Measurements from ENCODE around the gene DDI1. TPM values are rescaled to one million over a fixed set of nuclear protein-coding genes. Genes with fewer than 3 reads are reported as not detected.

DDI1 gene
- total RNA-seq, 1 donor from 2014 or later: not detected

DNA sequence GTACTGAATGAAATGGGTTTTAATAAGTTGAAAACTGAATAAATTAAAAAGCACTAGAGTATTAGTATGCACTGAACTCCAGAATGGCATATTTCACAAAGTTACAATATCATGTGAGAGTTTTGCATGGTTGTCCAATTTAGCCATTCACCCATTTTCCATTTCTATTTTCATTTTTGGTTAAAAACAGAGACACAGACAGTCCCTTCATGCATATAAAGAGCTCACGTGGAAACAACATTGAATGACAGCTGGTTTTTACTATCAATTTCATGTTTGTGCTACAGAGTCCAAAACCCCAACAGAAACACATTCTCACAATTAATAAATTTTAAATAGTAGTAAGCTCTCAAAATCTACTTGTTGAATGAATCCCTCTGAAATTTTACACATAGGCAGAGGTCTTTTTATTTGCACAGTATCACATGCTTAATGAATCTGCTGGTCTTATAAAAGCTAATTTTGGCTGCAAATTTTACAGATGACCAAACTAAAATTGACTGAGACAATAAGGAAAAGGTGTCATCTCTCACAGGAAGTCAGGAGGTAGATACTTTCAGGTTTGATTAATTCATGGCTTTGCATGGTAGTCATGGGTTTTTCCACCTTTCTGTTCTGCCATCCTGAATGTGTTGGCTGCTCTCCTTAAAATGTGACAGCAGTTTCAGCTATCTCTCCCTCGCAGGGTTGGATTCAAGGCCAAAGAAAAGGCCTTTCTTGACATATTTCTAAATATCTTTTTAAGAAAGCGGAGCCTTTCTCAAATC lies 20.6 kb upstream of the DDI1 start:
- Mint-ChIP-seq H3K4me1 (ENCODE audit: low read depth, unreplicated experiment) (no peaks in the 10 kb centered on the region), H3K36me3 (ENCODE audit: unreplicated experiment) (no peaks in the 10 kb centered on the region), H3K4me3 (ENCODE audit: unreplicated experiment) (no peak overlapping the region), H3K27me3 (ENCODE audit: unreplicated experiment) (no peaks in the 10 kb centered on the region), H3K27ac (ENCODE audit: unreplicated experiment) (no peak overlapping the region), H3K9me3 (ENCODE audit: unreplicated experiment) (no peaks in the 10 kb centered on the region)
- TF ChIP-seq, protein P1, sequence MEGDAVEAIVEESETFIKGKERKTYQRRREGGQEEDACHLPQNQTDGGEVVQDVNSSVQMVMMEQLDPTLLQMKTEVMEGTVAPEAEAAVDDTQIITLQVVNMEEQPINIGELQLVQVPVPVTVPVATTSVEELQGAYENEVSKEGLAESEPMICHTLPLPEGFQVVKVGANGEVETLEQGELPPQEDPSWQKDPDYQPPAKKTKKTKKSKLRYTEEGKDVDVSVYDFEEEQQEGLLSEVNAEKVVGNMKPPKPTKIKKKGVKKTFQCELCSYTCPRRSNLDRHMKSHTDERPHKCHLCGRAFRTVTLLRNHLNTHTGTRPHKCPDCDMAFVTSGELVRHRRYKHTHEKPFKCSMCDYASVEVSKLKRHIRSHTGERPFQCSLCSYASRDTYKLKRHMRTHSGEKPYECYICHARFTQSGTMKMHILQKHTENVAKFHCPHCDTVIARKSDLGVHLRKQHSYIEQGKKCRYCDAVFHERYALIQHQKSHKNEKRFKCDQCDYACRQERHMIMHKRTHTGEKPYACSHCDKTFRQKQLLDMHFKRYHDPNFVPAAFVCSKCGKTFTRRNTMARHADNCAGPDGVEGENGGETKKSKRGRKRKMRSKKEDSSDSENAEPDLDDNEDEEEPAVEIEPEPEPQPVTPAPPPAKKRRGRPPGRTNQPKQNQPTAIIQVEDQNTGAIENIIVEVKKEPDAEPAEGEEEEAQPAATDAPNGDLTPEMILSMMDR (IDR thresholded peaks at IDR 0.05; ENCODE audit: partially characterized antibody, unreplicated experiment): no peak
- DNase-seq: no peak

DNA sequence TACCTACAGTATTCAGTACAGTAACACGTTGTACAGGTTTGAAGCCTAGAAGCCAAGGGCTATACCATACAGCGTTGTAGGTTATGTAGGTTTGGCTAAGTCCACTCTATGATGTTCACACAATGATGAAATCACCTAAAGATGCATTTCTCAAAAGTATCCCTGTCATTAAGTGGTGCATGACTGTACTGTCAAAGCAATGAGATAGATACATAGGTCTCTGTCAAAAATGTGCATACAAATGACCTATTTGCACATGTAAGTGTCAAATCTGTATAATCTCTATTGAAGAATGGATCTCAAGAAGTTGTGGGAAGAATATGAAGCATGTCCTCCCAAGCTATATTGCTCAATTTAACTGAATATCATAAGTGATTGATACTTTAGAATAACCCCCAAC lies 11.9 kb upstream of the DDI1 start:
- Mint-ChIP-seq H3K36me3 (ENCODE audit: unreplicated experiment) (no peaks in the 10 kb centered on the region), H3K27ac (ENCODE audit: unreplicated experiment) (no peak overlapping the region), H3K4me1 (ENCODE audit: low read depth, unreplicated experiment) (peaks cover 3% of the 10 kb centered on the region), H3K9me3 (ENCODE audit: unreplicated experiment) (no peaks in the 10 kb centered on the region), H3K27me3 (ENCODE audit: unreplicated experiment) (no peaks in the 10 kb centered on the region), H3K4me3 (ENCODE audit: unreplicated experiment) (no peak overlapping the region)
- TF ChIP-seq, protein P1 (IDR thresholded peaks at IDR 0.05; ENCODE audit: partially characterized antibody, unreplicated experiment): no peak
- DNase-seq: no peak

DNA sequence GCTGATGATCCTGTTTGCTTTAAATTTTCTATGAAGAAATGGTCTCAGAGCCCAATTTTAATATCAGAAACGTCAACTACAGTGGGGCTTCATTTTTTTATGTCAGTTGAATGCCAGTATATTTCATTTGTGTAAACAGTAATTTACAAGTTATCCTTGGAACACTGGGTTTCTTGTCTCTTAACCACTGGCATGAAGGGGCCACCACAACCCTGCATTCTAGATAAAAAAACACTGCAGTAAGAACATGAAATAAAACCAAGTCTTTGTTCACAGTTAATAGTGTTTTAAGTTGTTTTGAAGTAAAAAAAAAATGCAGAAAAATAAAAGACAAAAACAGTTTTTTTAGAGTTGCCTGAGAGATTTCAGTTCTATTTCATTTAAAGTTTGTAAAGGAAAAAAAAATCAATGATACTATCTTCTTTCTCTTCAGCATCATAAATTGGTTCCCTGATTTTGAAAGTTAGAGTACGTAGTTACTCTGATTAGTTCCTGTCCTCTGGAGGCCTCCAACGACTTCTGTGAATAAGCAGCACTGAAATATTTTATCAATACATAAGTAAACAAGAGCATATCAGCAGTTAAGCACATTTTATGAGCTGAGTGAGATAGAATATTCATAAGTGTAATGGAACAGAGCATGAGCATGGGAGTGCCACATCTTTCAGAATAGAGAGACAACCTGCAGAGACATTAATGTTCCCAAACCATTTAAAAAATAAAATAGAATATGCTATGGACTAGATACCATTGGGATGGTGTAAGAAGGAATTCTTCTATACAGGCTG lies 7.8 kb upstream of the DDI1 start:
- Mint-ChIP-seq H3K27me3 (ENCODE audit: unreplicated experiment) (no peaks in the 10 kb centered on the region), H3K27ac (ENCODE audit: unreplicated experiment) (no peak overlapping the region), H3K4me1 (ENCODE audit: low read depth, unreplicated experiment) (peaks cover 3% of the 10 kb centered on the region), H3K4me3 (ENCODE audit: unreplicated experiment) (no peak overlapping the region), H3K36me3 (ENCODE audit: unreplicated experiment) (no peaks in the 10 kb centered on the region), H3K9me3 (ENCODE audit: unreplicated experiment) (no peaks in the 10 kb centered on the region)
- TF ChIP-seq, protein P1 (IDR thresholded peaks at IDR 0.05; ENCODE audit: partially characterized antibody, unreplicated experiment): no peak
- no peak for DNase-seq

DNA sequence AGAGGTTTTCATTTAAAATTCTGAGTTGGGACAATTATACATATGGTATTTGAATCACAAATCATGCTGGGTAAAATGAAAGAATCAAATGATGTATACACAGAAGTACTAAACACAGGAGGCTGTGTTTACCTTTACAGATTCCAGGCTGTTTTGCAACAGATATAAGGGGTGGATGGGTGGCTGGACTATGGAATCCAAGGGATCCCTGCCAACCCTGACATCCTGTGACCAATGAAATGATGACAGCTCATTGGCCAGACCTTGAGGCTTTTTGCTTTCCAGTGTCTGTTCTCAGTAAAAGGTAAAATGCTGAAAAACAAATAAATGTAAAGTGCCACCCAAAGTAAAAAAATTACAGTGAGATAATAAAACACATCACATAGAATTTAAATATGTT lies 3.3 kb upstream of the DDI1 start:
- H3K4me3 Mint-ChIP-seq (ENCODE audit: unreplicated experiment): no peak overlapping the region
- H3K36me3 Mint-ChIP-seq (ENCODE audit: unreplicated experiment): no peaks in the 10 kb centered on the region
- peaks cover 3% of the 10 kb centered on the region for H3K4me1 Mint-ChIP-seq (ENCODE audit: low read depth, unreplicated experiment)
- H3K27ac Mint-ChIP-seq (ENCODE audit: unreplicated experiment): no peak overlapping the region
- peaks cover 6% of the 10 kb centered on the region for H3K9me3 Mint-ChIP-seq (ENCODE audit: unreplicated experiment)
- H3K27me3 Mint-ChIP-seq (ENCODE audit: unreplicated experiment): peaks cover 4% of the 10 kb centered on the region
- no peak for DNase-seq
- TF ChIP-seq, protein P1 (IDR thresholded peaks at IDR 0.05; ENCODE audit: partially characterized antibody, unreplicated experiment): no peak

DNA sequence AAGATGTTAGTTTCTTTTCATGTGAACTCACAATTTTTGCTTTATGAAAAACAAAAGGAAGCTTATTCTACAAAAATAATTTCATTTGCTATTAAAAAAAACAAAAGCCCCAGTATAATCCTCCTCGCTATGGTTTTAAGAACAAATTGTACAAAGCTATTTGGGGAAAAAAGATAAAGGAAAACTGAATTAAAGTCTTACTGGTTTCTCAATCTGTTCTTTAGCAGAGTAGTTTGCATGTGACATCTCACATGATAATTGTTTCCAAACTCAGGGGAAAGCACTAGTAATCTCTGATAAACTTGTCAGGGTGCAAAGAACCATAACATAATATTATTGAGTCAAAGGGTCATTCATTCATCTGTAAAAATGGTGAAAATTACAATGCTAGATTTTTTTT lies 2.9 kb upstream of the DDI1 start:
- TF ChIP-seq, protein P1 (IDR thresholded peaks at IDR 0.05; ENCODE audit: partially characterized antibody, unreplicated experiment): no peak
- Mint-ChIP-seq H3K27ac (ENCODE audit: unreplicated experiment) (no peak overlapping the region), H3K27me3 (ENCODE audit: unreplicated experiment) (peaks cover 4% of the 10 kb centered on the region)

More for the DNA sequence above, 2.9 kb upstream of the DDI1 start:
- peaks cover 6% of the 10 kb centered on the region for H3K9me3 Mint-ChIP-seq (ENCODE audit: unreplicated experiment)
- H3K4me3 Mint-ChIP-seq (ENCODE audit: unreplicated experiment): no peak overlapping the region
- peaks cover 3% of the 10 kb centered on the region for H3K4me1 Mint-ChIP-seq (ENCODE audit: low read depth, unreplicated experiment)
- no peaks in the 10 kb centered on the region for H3K36me3 Mint-ChIP-seq (ENCODE audit: unreplicated experiment)
- DNase-seq: no peak
